Measurements from ENCODE around the gene CALR. TPM values are rescaled to one million over a fixed set of nuclear protein-coding genes. Genes with fewer than 3 reads are reported as not detected.
A peak's percentile ranks its signal among the peaks of the same experiment; 100 is the strongest.

CALR gene
- total and polyA plus RNA-seq, 9 of the 15 experiments (the other 6 are each of a cell fraction or from before 2014, with no cell fraction given), result 126 to 811 (median 642) TPM

DNA sequence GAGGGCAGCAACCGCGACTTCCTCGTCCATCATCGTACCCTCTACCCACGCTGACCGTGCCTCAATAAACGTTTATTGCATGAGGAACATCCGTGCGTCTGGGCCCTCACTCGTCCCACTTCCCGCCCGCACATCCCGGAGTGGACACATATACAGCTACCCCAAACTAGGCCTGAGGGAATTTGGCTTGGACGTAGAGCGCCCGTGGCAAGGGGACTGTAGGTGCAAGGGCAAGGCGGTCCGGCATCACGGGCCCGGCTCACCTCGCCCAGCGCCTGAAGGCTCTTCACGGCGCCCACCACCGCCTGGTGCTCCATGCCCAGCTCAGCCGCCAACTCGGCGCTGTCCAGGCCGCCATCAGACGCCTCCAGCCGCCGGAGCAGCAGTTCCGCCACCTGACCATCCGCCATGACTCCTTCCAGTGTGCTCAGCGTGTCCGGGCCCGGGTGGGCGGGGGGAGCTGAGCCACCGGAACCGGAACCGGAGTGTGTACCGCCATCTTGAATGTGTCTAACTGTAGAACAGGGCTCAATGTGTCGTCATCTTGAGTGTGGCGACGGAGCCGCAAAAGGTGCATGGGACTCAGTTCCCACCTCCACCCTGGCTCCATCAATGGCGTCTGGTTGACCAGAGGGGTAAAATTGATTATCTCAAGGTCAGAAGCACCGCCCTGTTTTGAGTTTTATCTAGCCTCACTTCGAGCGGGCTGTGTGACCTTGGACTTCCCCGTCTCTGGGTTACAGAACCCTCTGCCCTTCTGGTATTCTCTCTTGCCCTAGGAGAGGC is 4.9 kb upstream of the CALR start, which contains the start of gene FARSA (continued):
- 0 out of 2 replicates have a peak, but pooled peaks have one; percentile 39 for TF ChIP-seq ZC3H11A (IDR thresholded peaks at IDR 0.05; ENCODE audit: low read depth, low read length)
- no peak for TF ChIP-seq ZNF408 (CRISPR knock-in tag; IDR thresholded peaks at IDR 0.05; ENCODE audit: low read depth)
- TF ChIP-seq EP400 (IDR thresholded peaks at IDR 0.05), result peak; percentile 95
- no peak for TF ChIP-seq RBM17 (IDR thresholded peaks at IDR 0.05; ENCODE audit: borderline replicate concordance, low read depth, low read length)
- no peak for TF ChIP-seq ELF4 (CRISPR knock-in tag; IDR thresholded peaks at IDR 0.05)
- no peak for TF ChIP-seq SMARCC2 (IDR thresholded peaks at IDR 0.05; ENCODE audit: low read depth)

DNA sequence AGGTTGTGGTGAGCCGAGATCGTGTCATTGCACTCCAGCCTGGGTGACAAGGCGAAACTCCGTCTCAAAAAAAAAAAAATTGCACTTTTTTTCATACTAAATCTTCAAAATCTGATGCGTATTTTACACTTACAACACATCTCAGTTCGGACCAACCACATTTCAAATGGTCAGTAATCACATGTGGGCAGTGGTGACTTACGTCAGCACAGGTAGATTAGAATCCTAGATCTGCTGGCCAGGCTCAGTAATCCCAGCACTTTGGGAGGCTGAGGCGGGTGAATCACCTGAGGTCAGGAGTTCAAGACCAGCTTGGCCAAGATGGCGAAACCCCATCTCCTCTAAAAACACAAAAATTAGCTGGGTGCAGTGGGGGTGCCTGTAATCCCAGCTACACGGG is 3.3 kb upstream of the CALR start:
- no peaks in the 10 kb centered on the region for H3K9me1 ChIP-seq (ENCODE audit: control insufficient read depth, insufficient read depth, low read length)
- ATAC-seq (no peak), DNase-seq (ENCODE audit: extremely low read depth in 1 of 4, low spot score in 3 of 4) (no peak), FAIRE-seq (peak; percentile 6)
- ChIA-PET POLR2A (interaction anchor here (1.0 kb wide), 1 partner anchor 48 kb away, joined by 3 read pairs; no protein-coding TSS in a partner anchor), CTCF (ENCODE audit: low intra/inter-chr PET ratio) (no interaction called here)
- H3K4me3 ChIP-seq, result no peak overlapping the region
- no peaks in the 10 kb centered on the region for H3K27me3 ChIP-seq (ENCODE audit: control insufficient read depth in 2 of 2, insufficient read depth in 2 of 2, low read length in 2 of 2)
- H3K79me2 ChIP-seq (ENCODE audit: control insufficient read depth, insufficient read depth, low read length), result peaks cover 67% of the 10 kb centered on the region
- 50% methylated on average over 10 of the region's 10 CpGs for WGBS (ENCODE audit: insufficient coverage, low coverage, missing lambda C conversion rate)
- H4K20me1 ChIP-seq (replicated peaks; ENCODE audit: control insufficient read depth, insufficient read depth, low read length), result peaks cover 14% of the 10 kb centered on the region
- H3K9me3 ChIP-seq (replicated peaks; ENCODE audit: control insufficient read depth, insufficient read depth, low read depth, low read length), result no peaks in the 10 kb centered on the region
- peaks cover 33 to 51% of the 10 kb centered on the region in 2 experiments for H3K4me1 ChIP-seq (replicated peaks in 1 of 2; ENCODE audit: control insufficient read depth in 2 of 2, insufficient read depth in 2 of 2, low read length in 2 of 2)
- peaks cover 36% of the 10 kb centered on the region for H3K36me3 ChIP-seq (ENCODE audit: control insufficient read depth, insufficient read depth, low read length)
- BruUV-seq (replicated peaks), result no TSS peak
- no peak overlapping the region for H3K4me2 ChIP-seq (ENCODE audit: insufficient read depth, low read length)
- H3K9ac ChIP-seq (ENCODE audit: insufficient read depth in 1 of 2, low read depth in 2 of 2, low read length in 2 of 2), result no peak overlapping the region
- in situ Hi-C loops (cut with MboI) (no loop called here), intact Hi-C loops (cut with micrococcal nuclease) (loop anchor here (5.0 kb wide), 1 partner anchor 48 kb away; the partner anchor contains the start of gene KLF1)
- no peak overlapping the region for H3K27ac ChIP-seq (ENCODE audit: extremely low read depth, low read depth, low read length)
- H2AFZ ChIP-seq (ENCODE audit: low read depth, low read length), result 0 out of 2 replicates have a peak overlapping the region, but pooled peaks have one; percentile 7
- TF ChIP-seq, protein P1, sequence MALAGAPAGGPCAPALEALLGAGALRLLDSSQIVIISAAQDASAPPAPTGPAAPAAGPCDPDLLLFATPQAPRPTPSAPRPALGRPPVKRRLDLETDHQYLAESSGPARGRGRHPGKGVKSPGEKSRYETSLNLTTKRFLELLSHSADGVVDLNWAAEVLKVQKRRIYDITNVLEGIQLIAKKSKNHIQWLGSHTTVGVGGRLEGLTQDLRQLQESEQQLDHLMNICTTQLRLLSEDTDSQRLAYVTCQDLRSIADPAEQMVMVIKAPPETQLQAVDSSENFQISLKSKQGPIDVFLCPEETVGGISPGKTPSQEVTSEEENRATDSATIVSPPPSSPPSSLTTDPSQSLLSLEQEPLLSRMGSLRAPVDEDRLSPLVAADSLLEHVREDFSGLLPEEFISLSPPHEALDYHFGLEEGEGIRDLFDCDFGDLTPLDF (CRISPR knock-in tag; IDR thresholded peaks at IDR 0.05), result no peak
- TF ChIP-seq, protein P2, sequence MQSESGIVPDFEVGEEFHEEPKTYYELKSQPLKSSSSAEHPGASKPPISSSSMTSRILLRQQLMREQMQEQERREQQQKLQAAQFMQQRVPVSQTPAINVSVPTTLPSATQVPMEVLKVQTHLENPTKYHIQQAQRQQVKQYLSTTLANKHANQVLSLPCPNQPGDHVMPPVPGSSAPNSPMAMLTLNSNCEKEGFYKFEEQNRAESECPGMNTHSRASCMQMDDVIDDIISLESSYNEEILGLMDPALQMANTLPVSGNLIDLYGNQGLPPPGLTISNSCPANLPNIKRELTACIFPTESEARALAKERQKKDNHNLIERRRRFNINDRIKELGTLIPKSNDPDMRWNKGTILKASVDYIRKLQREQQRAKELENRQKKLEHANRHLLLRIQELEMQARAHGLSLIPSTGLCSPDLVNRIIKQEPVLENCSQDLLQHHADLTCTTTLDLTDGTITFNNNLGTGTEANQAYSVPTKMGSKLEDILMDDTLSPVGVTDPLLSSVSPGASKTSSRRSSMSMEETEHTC (IDR thresholded peaks at IDR 0.05), result no peak
- TF ChIP-seq, protein P3, sequence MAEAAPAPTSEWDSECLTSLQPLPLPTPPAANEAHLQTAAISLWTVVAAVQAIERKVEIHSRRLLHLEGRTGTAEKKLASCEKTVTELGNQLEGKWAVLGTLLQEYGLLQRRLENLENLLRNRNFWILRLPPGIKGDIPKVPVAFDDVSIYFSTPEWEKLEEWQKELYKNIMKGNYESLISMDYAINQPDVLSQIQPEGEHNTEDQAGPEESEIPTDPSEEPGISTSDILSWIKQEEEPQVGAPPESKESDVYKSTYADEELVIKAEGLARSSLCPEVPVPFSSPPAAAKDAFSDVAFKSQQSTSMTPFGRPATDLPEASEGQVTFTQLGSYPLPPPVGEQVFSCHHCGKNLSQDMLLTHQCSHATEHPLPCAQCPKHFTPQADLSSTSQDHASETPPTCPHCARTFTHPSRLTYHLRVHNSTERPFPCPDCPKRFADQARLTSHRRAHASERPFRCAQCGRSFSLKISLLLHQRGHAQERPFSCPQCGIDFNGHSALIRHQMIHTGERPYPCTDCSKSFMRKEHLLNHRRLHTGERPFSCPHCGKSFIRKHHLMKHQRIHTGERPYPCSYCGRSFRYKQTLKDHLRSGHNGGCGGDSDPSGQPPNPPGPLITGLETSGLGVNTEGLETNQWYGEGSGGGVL (CRISPR knock-in tag; IDR thresholded peaks at IDR 0.05), result no peak
- TF ChIP-seq ZNF41 (CRISPR knock-in tag; conservative IDR thresholded peaks at IDR 0.05) (no peak), COPS2 (conservative IDR thresholded peaks at IDR 0.05) (no peak), ZNF408 (CRISPR knock-in tag; IDR thresholded peaks at IDR 0.05; ENCODE audit: low read depth) (no peak), ZNF384 (IDR thresholded peaks at IDR 0.05; ENCODE audit: low read depth, low read length) (no peak), HDAC2 (IDR thresholded peaks at IDR 0.05) (no peak)
